ENCODE measurements around the gene PRF1.
"Not testable (repeated sequence)": the region's sequence is repeated elsewhere in the genome, so short reads cannot be mapped to it uniquely, and the experiment has no call there.

PRF1 gene

DNA sequence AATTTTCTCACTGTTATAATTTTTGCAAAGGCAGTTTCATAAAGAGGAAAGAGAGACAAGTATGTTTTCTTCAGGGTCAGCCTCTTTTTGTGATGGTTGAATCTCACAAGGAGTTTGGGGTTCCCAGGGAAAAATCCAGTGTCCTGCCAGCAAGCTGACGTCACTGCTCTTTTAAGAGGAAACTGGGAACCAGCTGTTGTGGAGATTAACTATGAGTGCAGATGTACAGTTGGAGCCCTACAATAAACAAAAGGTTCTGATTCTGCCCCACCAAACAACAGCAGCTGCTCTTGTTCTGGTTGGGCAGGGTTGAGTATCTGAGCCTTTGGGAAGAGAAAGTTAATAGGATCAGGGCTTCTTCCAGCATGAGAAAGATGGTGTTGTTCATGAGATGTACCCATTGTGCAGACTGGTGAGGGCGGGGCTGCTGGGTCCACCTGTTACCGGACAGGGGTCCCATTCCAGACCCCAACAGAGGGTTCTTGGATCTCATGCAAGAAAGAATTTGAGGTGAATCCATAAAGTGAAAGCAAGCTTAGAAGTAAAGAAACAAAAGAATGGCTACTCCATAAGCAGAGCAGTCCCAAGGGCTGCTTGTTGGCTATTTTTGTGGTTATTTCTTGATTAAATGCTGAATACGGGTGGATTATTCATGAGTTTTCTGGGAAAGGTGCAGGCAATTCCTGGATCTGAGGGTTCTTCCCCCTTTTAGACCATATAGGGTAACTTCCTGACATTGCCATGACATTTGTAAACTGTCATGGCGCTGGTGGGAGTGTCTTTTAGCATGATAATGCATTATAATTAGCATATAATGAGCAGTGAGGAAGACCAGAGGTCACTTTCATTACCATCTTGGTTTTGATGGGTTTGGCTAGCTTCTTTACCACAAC is 12.5 kb downstream of the PRF1 start:
- Histone ChIP-seq H3K9ac (ENCODE audit: low read length) (no peak overlapping the region), H3K27me3 (ENCODE audit: control insufficient read depth, insufficient read depth, low read length) (no peaks in the 10 kb centered on the region), H3K9me3 (ENCODE audit: control insufficient read depth, low read length) (no peaks in the 10 kb centered on the region), H3K36me3 (ENCODE audit: control insufficient read depth, insufficient read depth, low read length) (no peaks in the 10 kb centered on the region), H3K4me3 (ENCODE audit: low read length) (no peak overlapping the region), H3K4me1 (ENCODE audit: control insufficient read depth, insufficient read depth, low read length) (peaks cover 4% of the 10 kb centered on the region)

DNA sequence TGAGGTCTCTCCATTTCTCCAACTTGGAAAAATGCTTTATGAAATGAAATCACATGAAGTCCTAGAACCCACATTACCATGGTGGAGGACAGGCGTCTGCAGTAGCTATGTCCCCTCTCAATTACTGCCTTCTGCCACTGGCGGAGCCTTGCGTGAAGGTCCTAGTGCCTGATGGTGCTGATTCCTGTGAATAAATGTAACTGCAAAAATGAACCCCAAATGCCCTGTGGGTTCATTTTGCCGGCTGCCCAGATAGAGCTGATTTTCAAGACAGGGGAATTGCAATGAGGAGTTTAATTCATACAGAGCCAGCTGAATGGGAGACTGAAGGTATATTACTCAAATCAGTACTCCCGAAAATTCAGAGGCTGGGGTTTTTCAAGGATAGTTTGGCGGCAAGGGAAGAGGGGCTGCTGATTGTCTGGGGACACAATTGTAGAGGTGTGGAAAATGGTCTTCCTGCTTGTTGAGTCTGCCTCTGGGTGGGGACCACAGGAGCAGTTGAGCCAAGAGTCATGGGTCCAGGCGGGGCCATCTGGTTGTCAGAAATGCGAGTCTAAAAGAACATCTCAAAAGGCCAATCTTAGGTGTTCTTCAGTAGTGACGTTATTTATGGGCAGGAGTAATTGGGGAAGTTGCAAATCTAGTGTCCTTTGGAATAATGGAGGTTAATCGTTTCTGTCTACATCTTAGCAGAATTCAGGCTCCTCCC is 13.5 kb downstream of the PRF1 start:
- peaks cover 6% of the 10 kb centered on the region for H3K4me1 ChIP-seq (ENCODE audit: control insufficient read depth, insufficient read depth, low read length)
- no peaks in the 10 kb centered on the region for H3K27me3 ChIP-seq (ENCODE audit: control insufficient read depth, insufficient read depth, low read length)
- no peaks in the 10 kb centered on the region for H3K9me3 ChIP-seq (ENCODE audit: control insufficient read depth, low read length)
- no peak overlapping the region for H3K9ac ChIP-seq (ENCODE audit: low read length)
- H3K36me3 ChIP-seq (ENCODE audit: control insufficient read depth, insufficient read depth, low read length) = no peaks in the 10 kb centered on the region
- H3K4me3 ChIP-seq (ENCODE audit: low read length) = no peak overlapping the region

DNA sequence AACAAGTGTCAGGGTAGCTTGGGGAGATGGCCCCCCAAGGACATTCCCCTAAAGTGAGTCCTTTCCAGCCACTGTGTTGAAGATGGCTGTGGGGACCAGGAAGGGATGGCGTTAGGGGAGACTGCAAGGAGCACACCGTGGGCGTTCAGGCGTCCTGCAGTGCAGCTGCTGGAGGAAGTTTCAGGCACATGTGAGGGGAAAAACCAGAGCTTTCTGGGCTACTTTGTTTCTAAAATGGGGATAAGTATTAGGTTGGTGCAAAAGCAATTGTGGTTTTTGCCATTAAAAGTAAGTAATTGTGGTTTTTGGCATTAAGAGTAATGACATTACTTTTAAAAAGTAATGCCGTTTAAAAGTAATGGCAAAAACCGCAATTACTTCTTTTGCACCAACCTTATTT is 14.3 kb downstream of the PRF1 start:
- Histone ChIP-seq H3K9ac (ENCODE audit: low read length) (no peak overlapping the region), H3K4me1 (ENCODE audit: control insufficient read depth, insufficient read depth, low read length) (peaks cover 6% of the 10 kb centered on the region), H3K36me3 (ENCODE audit: control insufficient read depth, insufficient read depth, low read length) (no peaks in the 10 kb centered on the region), H3K4me3 (ENCODE audit: low read length) (no peak overlapping the region), H3K9me3 (ENCODE audit: control insufficient read depth, low read length) (no peaks in the 10 kb centered on the region), H3K27me3 (ENCODE audit: control insufficient read depth, insufficient read depth, low read length) (no peaks in the 10 kb centered on the region)

DNA sequence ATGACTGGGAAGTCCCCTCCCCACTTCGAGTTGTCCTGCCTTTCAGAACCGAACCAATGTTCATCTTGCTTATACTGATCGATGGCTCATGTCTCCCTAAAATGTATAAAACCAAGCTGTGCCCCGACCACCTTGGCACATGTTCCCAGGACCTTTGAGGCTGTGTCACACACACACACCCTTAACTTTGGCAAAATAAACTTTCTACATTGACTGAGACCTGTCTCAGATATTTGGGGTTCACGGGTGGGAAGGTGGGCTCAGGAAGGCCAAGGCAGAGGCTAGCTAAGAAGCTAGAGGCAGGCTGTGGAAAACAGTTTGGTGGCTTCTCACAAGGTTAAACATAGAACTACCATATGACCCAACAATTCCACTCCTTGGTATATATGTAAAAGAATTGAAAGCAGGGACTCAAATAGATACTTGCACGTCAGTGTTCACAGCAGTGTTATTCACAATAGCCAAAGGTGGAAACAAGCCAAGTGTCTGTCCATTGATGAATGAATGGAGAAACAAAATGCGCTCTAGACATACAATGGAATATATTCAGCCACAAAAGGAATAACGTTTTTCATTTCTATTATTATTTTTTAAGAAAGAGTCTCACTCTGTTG is 15.4 kb downstream of the PRF1 start:
- no peak overlapping the region for H3K9ac ChIP-seq (ENCODE audit: low read length)
- no peaks in the 10 kb centered on the region for H3K9me3 ChIP-seq (ENCODE audit: control insufficient read depth, low read length)
- peaks cover 6% of the 10 kb centered on the region for H3K4me1 ChIP-seq (ENCODE audit: control insufficient read depth, insufficient read depth, low read length)
- no peak overlapping the region for H3K4me3 ChIP-seq (ENCODE audit: low read length)
- H3K36me3 ChIP-seq (ENCODE audit: control insufficient read depth, insufficient read depth, low read length) = no peaks in the 10 kb centered on the region
- no peaks in the 10 kb centered on the region for H3K27me3 ChIP-seq (ENCODE audit: control insufficient read depth, insufficient read depth, low read length)

DNA sequence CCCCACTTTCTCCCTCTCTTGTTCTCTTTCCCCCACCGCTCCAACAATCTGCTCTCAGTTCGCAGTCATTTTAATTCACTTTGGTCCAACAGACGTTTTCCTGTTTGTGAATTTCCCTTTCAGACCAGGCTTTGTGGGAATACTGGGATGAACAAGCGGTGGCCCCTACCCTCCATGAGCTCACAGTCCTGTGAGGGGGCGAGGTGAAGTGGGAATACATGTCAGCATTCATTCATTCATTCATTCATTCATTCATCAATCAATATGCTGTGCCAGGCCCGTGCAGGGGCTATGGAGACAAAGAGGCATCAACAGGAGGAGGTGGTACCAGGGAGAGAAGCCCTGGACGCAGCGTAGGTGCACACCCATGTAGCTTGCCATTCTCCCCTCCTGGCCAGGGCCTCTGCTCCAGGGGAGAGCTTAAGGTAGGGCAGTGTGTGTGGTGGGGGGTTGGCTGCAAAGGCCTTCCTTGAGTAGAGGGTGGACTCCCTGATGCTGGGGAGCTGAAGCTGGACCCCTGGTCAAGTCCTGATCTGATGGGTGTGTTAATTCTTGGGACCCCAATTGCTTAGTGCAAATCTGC is 16.1 kb downstream of the PRF1 start:
- Histone ChIP-seq H3K4me1 (ENCODE audit: control insufficient read depth, insufficient read depth, low read length) (peaks cover 6% of the 10 kb centered on the region), H3K9ac (ENCODE audit: low read length) (no peak overlapping the region), H3K36me3 (ENCODE audit: control insufficient read depth, insufficient read depth, low read length) (no peaks in the 10 kb centered on the region), H3K4me3 (ENCODE audit: low read length) (no peak overlapping the region), H3K9me3 (ENCODE audit: control insufficient read depth, low read length) (no peaks in the 10 kb centered on the region), H3K27me3 (ENCODE audit: control insufficient read depth, insufficient read depth, low read length) (no peaks in the 10 kb centered on the region)

DNA sequence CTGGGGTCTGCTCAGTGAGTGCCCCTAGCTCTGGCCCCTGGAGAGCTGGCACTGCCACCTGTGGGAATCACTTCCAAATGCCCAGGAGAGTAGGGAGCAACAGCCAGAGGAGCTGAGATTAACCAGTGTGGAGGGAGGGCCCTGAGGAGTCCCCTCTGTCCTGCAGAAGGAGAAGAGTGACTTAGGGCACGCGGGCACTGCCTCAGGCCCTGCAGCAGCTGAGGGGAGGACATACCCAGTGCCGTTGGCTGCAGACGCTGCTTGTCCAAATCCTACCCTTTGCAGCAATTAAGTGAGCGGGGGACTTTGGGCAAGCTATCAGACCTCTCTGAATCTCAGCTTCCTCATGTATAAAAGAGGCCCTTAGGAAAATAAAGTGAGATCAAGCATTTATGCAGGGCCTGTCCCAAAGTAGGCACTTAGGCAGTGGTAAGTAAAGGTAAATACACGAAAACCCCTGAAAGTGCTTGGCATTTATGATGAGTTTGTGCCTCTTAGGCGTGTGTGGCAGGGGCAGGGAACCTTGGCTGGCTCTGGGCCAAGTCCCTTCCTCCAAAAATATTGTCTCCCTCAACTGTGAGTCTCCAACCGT is 16.9 kb downstream of the PRF1 start:
- Histone ChIP-seq H3K36me3 (ENCODE audit: control insufficient read depth, insufficient read depth, low read length) (no peaks in the 10 kb centered on the region), H3K4me3 (ENCODE audit: low read length) (no peak overlapping the region), H3K9me3 (ENCODE audit: control insufficient read depth, low read length) (no peaks in the 10 kb centered on the region), H3K9ac (ENCODE audit: low read length) (no peak overlapping the region), H3K27me3 (ENCODE audit: control insufficient read depth, insufficient read depth, low read length) (no peaks in the 10 kb centered on the region), H3K4me1 (ENCODE audit: control insufficient read depth, insufficient read depth, low read length) (peaks cover 6% of the 10 kb centered on the region)

DNA sequence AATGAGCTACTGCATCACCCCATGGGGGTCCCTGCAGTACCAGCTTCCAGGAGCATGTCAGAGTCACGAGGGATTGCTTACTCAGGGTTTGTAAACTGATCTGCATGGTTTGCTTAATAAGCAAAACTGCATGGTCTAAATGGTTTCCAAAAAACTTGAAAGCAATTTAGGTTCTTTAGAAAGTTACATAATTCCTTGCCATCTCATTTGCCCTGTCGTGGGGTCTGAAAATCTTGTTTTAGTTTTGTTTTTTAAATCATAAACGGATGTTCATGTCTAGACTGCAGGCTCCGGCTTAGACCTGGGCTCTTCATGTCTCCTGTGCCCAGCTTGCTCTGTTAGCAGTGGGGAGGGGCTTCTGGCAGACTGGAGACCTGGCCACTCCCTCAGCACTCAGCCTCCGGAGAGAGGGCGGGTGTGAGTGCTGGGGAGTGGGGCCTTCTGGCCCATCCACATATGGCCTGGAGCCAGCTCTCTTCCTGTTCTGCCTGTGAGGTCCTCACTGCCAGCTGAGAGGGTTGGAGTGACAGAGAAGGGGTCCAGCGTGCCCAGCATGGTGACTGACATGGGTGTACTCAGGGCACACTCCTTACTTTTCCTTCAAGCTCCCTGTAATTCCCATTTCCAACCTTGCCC is 17.5 kb downstream of the PRF1 start:
- no peaks in the 10 kb centered on the region for H3K9me3 ChIP-seq (ENCODE audit: control insufficient read depth, low read length)

DNA sequence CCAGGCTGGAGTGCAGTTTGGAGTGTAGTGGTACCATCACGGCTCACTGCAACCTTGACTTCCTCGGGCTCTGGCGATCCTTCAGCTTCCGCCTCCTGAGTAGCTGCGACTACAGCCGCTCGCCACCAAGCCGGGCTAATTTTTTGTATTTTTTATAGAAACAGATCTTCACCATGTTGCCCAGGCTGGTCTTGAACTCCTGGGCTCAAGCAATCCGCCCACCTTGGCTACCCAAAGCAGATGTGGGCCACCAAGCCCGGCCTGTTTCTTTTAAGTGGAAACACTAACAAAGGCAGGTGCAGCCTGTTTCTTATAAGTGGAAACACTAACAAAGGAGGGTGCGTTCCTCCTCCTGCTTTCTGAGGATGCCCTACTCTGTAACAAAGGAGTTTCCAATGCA is 18.2 kb downstream of the PRF1 start:
- Histone ChIP-seq H3K4me1 (ENCODE audit: control insufficient read depth, insufficient read depth, low read length) (peaks cover 11% of the 10 kb centered on the region), H3K36me3 (ENCODE audit: control insufficient read depth, insufficient read depth, low read length) (no peaks in the 10 kb centered on the region), H3K9ac (ENCODE audit: low read length) (no peak overlapping the region), H3K4me3 (ENCODE audit: low read length) (no peak overlapping the region), H3K9me3 (ENCODE audit: control insufficient read depth, low read length) (no peaks in the 10 kb centered on the region), H3K27me3 (ENCODE audit: control insufficient read depth, insufficient read depth, low read length) (no peaks in the 10 kb centered on the region)

More for the DNA sequence above, 17.5 kb downstream of the PRF1 start:
- H3K4me1 ChIP-seq (ENCODE audit: control insufficient read depth, insufficient read depth, low read length) = peaks cover 6% of the 10 kb centered on the region
- H3K36me3 ChIP-seq (ENCODE audit: control insufficient read depth, insufficient read depth, low read length) = no peaks in the 10 kb centered on the region
- H3K4me3 ChIP-seq (ENCODE audit: low read length) = no peak overlapping the region
- no peak overlapping the region for H3K9ac ChIP-seq (ENCODE audit: low read length)
- H3K27me3 ChIP-seq (ENCODE audit: control insufficient read depth, insufficient read depth, low read length) = no peaks in the 10 kb centered on the region

DNA sequence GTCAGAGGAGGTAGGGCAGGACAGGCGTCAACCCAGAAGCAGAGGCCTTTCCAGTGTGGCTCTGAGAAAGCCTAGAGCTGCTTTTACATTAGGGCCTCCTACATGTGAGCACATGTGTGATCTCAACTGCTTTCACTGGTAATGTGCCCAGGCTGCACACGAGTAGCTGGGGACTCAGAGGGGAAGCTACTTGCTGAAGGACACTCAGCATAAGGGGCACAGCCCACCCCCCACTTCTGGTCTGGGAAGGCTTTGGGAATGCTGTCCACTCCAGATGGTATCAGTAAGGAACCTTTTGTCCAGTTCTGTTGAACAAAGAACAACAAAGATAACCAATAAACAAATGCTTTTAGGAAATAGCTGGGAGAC is 18.9 kb downstream of the PRF1 start:
- H3K9ac ChIP-seq (ENCODE audit: low read length) = no peak overlapping the region
- H3K9me3 ChIP-seq (ENCODE audit: control insufficient read depth, low read length) = no peaks in the 10 kb centered on the region
- H3K4me1 ChIP-seq (ENCODE audit: control insufficient read depth, insufficient read depth, low read length) = peaks cover 14% of the 10 kb centered on the region
- no peak overlapping the region for H3K4me3 ChIP-seq (ENCODE audit: low read length)
- H3K27me3 ChIP-seq (ENCODE audit: control insufficient read depth, insufficient read depth, low read length) = no peaks in the 10 kb centered on the region
- H3K36me3 ChIP-seq (ENCODE audit: control insufficient read depth, insufficient read depth, low read length) = no peaks in the 10 kb centered on the region

DNA sequence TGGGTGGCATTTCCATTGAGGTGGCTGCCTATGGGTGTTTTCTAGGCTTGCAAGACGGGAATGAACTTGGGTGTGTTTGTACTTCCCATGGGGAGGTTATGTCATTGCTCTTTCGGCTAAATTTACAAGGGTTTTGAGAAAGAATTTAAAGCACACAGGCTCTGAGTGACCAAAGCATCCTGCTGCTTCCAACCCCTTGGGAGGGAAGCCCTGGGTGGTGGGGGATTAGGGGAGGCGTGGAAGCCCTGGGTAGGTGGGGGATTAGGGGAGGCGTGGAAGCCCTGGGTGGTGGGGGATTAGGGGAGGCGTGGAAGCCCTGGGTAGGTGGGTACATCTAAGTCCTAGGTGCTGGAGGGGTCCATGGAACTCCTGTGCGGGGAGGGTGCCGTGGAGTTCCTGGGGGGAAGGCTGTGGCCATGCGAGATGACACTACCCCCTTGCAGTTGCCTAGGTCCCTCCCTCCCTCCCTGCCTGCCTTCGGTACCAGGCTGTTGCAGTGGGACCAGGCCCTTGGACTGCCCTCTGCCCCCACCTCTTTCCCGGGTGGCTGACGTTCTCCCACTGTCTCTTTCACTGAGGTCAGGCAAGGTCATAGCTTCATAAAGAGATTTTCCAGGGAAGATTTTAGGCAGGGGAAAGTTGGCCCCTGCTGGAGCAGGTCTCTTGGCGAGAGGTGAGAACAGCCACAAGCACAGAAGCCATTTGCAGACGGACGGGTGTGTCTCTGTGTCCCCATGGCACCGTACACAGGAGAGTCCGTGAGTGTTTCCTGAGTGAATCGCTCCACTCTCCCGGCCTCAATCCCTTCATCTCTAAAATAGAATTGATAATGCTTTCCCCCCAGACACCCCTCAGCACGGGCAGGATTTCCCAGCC is 19.5 kb downstream of the PRF1 start:
- H3K9me3 ChIP-seq (ENCODE audit: control insufficient read depth, low read length) = no peaks in the 10 kb centered on the region
- H3K36me3 ChIP-seq (ENCODE audit: control insufficient read depth, insufficient read depth, low read length) = no peaks in the 10 kb centered on the region
- H3K4me1 ChIP-seq (ENCODE audit: control insufficient read depth, insufficient read depth, low read length) = peaks cover 18% of the 10 kb centered on the region
- no peaks in the 10 kb centered on the region for H3K27me3 ChIP-seq (ENCODE audit: control insufficient read depth, insufficient read depth, low read length)
- H3K4me3 ChIP-seq (ENCODE audit: low read length) = no peak overlapping the region
- no peak overlapping the region for H3K9ac ChIP-seq (ENCODE audit: low read length)

DNA sequence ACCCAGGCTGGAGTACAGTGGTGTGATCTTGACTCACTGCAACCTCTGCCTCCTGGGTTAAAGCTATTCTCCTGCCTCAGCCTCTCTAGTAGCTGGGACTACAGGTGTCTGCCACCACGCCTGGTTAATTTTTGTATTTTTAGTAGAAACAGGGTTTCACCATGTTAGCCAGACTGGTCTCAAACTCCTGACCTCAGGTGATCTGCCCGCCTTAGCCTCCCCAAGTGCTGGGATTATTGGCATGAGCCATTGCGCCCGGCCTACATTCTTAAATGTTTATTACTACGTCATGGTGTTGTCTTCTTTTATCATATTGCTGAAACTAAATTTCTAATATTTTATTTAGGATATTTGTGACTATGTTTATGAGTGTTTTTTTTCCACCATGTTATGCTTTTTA is 21.4 kb downstream of the PRF1 start:
- not testable (repeated sequence) for H3K9ac ChIP-seq (ENCODE audit: low read length); H3K27me3 ChIP-seq (ENCODE audit: control insufficient read depth, insufficient read depth, low read length); H3K9me3 ChIP-seq (ENCODE audit: control insufficient read depth, low read length); H3K36me3 ChIP-seq (ENCODE audit: control insufficient read depth, insufficient read depth, low read length); H3K4me3 ChIP-seq (ENCODE audit: low read length)
- H3K4me1 ChIP-seq (ENCODE audit: control insufficient read depth, insufficient read depth, low read length) = peaks cover 25% of the 10 kb centered on the region

Data from mucosa of stomach (tissue), 1 donor.